ENCODE data around the gene TIAM2. TPM values are rescaled to one million over a fixed set of nuclear protein-coding genes. Genes with fewer than 3 reads are reported as not detected.
A peak's percentile ranks its signal among the peaks of the same experiment; 100 is the strongest.

Gene TIAM2
- total RNA-seq, 2 donors from 2014 or later, result 2.6 to 5.5 TPM

DNA sequence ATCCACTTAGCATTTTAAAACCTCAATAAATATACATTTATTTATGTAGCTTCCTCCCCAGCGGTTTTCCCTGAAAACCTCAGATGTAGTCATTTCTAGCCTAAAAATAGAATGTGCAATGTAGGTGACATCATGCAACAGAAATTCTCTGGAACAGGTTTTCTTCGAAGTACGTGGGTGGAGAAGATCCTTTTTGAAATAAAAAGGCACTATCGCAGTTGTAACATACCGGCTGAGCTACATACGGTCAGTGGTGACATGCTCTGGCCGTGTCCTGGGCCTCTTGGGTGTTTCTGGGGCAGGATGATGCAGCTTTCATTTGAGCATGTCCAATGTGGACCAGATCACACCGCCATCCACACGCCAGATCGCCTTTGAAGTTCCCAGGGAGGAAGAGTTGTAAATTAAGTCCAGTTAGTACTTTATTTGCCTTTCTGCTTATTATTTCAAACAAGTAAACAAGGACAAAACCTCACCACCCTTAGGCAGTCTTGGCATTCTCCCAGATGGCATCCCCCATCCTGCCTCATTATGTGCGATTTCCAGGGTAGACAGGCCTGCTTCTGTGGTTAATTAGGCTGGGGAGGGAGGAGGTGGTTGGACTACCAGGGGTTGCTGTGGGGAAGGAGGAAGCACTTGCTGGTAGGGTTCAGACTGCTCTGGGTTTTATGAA is 159.2 kb downstream of the TIAM2 start:
- Mint-ChIP-seq H3K36me3 (ENCODE audit: low read depth) (peaks cover 2% of the 10 kb centered on the region), H3K27me3 (peaks cover 6% of the 10 kb centered on the region), H3K4me1 (peaks cover 34% of the 10 kb centered on the region), H3K4me3 (peak overlapping the region; percentile 52), H3K27ac (peak overlapping the region; percentile 78)
- H3K9me3 ChIP-seq (ENCODE audit: control insufficient read depth, low read length, poor library complexity, severe bottlenecking), result no peaks in the 10 kb centered on the region
- DNase-seq, result no peak
- ATAC-seq, result no peak

DNA sequence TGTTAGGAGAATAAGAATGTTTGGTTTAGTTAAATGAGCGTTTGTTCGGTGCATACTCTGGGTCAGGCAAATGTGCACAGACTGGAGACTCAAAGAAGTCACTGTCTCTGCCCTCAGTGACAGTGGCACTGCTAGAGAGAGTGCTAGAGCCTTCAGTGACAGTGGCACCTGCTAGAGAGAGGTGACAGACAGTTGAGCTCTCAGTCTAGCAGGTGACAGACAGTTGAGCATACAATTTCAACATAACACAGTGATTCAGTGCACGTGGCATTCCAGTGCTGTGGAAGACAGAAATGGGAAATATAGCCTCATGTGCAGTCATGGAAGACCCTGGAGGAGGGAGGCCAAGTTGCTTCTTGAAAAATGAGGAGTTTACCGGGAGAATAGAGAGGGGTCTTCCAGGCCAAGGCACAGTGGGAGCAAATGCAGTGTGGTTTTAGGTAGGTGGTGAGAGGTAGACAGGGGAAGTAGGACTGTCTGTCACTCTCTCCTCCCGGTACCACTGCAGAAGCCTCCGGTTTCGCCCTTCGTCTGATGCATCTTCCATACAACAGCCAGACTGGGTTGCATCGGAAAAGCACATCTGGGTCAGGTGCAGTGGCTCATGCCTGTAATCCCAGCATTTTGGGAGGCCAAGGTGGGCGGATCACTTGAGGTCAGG is 160.8 kb downstream of the TIAM2 start:
- no peak overlapping the region for H3K27ac Mint-ChIP-seq
- peaks cover 29% of the 10 kb centered on the region for H3K4me1 Mint-ChIP-seq
- no peak overlapping the region for H3K4me3 Mint-ChIP-seq
- peaks cover 6% of the 10 kb centered on the region for H3K27me3 Mint-ChIP-seq
- H3K9me3 ChIP-seq (ENCODE audit: control insufficient read depth, low read length, poor library complexity, severe bottlenecking), result no peaks in the 10 kb centered on the region
- no peak for DNase-seq
- ATAC-seq, result no peak
- H3K36me3 Mint-ChIP-seq (ENCODE audit: low read depth), result peaks cover 2% of the 10 kb centered on the region

DNA sequence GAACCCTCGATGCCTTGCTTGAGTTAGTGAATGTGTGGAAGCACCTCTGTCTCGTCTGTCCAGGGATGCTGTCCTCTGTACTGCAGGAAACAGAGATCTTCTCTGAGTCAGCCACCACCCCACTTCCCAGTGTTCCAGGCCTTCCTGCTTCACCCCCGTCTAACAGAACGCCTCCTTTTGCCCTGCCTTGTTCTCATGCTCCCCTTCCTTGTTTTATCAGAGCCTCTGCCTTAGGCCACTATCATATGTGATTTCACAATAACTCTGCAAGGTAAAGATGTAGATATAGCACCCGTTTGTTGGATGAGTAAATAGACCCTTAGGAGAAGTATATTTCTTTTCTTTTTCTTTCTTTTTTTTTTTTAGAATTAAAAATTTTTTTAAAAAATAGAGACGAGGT is 162.0 kb downstream of the TIAM2 start:
- ATAC-seq (no peak), DNase-seq (no peak)
- no peak overlapping the region for H3K27ac Mint-ChIP-seq
- H3K4me1 Mint-ChIP-seq, result peaks cover 29% of the 10 kb centered on the region
- no peak overlapping the region for H3K4me3 Mint-ChIP-seq
- peaks cover 2% of the 10 kb centered on the region for H3K36me3 Mint-ChIP-seq (ENCODE audit: low read depth)
- no peaks in the 10 kb centered on the region for H3K9me3 ChIP-seq (ENCODE audit: control insufficient read depth, low read length, poor library complexity, severe bottlenecking)
- H3K27me3 Mint-ChIP-seq, result peaks cover 6% of the 10 kb centered on the region

DNA sequence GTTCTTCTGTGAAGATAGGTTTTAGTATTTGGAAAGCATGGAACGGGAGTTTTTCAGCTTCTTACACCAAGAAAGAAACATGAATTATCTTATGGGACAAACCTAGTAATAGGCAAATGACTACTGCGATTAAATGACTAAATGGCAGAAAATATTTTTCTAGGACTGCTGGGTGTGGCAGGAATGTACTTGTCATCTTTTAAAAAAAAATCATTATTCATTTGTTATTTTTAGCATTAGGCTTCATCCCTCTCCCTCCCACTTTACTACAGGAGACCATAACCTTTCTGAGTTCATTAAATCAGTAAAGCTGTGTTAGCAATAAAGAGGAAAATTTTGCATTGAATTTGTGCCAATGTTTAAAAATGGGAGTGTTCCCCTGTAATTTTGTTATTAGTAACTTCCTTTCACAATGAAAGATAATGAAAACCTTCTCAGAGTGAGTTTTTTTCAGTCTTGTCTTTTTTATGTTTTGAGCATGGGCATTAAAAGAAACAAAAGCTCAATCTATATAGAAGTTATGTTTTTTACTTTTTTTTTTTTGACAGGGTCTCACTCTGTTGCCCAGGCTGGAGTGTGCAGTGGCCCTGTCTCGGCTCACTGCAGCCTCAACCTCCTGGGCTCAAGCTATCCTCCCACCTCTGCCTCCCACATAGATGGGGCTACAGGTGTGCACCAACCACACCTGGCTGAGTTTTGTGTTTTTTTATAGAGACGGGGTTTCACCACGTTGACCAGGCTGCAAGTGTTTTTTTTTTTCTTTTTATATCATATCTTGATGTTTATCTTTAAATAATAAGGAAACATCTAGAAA is 163.1 kb downstream of the TIAM2 start:
- ATAC-seq, result no peak
- Mint-ChIP-seq H3K4me3 (no peak overlapping the region), H3K36me3 (ENCODE audit: low read depth) (peaks cover 2% of the 10 kb centered on the region), H3K27ac (no peak overlapping the region), H3K27me3 (peaks cover 6% of the 10 kb centered on the region), H3K4me1 (peaks cover 26% of the 10 kb centered on the region)
- DNase-seq, result no peak
- no peaks in the 10 kb centered on the region for H3K9me3 ChIP-seq (ENCODE audit: control insufficient read depth, low read length, poor library complexity, severe bottlenecking)

DNA sequence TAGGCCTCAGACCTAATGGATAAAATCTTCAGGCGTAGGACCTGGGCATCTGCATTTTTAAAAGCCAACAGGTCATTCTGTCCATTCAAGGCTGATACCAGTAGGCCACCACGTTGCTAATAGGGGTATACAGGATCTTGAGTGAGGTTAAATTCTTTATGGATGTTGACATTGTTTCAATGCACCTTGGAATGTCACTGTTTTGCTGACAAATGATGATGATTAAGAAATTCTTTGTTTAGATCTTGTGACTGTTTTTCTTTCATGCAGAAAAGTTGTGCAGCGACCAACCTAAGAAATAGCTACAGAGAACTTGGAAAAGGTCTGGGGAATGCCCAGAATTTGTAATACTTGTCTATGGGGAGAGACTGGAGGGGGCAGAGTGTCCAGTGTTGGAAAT is 167.6 kb downstream of the TIAM2 start:
- DNase-seq (no peak), ATAC-seq (no peak)
- no peak overlapping the region for H3K27ac Mint-ChIP-seq
- H3K9me3 ChIP-seq (ENCODE audit: control insufficient read depth, low read length, poor library complexity, severe bottlenecking), result no peaks in the 10 kb centered on the region
- no peaks in the 10 kb centered on the region for H3K27me3 Mint-ChIP-seq
- no peaks in the 10 kb centered on the region for H3K4me1 Mint-ChIP-seq
- no peak overlapping the region for H3K4me3 Mint-ChIP-seq
- no peaks in the 10 kb centered on the region for H3K36me3 Mint-ChIP-seq (ENCODE audit: low read depth)

DNA sequence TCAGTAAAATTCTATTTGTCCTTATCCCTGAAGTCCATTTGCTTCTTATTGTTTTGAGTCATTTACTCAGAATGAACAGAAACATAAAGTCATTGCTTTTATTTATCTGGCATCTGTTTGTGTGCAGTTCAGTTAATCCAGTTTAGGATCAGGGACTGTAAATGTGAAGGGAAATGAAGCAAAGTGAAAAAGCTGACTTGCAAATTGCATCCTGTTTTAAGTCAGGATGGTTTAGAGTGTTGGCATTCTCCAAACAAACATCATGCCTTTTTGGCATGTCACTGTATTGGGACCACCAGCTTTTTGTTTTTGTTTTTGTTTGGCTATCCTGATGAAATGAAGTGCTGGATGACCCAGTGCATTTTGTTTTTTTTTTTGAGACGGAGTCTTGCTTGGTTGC is 168.5 kb downstream of the TIAM2 start:
- H3K4me1 Mint-ChIP-seq, result no peaks in the 10 kb centered on the region
- ATAC-seq, result no peak

DNA sequence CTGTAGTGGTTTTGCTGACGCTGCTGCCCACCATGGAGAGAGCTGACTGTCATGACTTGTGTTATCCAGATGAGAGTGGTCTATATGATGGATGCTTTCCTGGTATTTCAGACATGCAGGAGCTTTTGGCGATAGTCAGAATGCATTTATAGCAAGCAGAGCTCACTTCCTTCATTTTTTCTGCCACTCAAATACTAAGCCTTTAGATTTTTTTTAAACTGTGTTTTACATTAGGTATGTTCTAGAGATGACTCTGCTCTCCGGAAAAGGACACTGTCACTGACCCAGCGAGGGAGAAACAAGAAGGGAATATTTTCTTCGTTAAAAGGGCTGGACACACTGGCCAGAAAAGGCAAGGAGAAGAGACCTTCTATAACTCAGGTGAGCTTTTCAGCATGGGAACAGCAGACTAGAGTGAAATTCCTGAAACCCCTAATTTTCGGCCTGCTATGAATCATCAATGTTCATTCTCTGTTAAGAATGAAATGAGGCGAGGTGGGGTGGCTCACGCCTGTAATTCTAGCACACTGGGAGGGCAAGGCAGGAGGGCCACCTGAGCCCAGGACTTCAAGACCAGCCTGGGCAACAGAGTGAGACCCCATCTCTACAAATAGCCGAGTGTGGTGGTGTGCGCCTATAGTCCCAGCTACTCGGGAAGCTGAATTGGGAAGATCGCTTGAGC is 170.1 kb downstream of the TIAM2 start:
- H3K9me3 ChIP-seq (ENCODE audit: control insufficient read depth, low read length, poor library complexity, severe bottlenecking), result no peaks in the 10 kb centered on the region
- no peak for ATAC-seq
- Mint-ChIP-seq H3K27ac (no peak overlapping the region), H3K4me3 (no peak overlapping the region), H3K4me1 (no peaks in the 10 kb centered on the region), H3K36me3 (ENCODE audit: low read depth) (no peaks in the 10 kb centered on the region), H3K27me3 (no peaks in the 10 kb centered on the region)
- DNase-seq, result no peak

More for the DNA sequence above, 168.5 kb downstream of the TIAM2 start:
- no peak overlapping the region for H3K4me3 Mint-ChIP-seq
- no peaks in the 10 kb centered on the region for H3K9me3 ChIP-seq (ENCODE audit: control insufficient read depth, low read length, poor library complexity, severe bottlenecking)
- H3K36me3 Mint-ChIP-seq (ENCODE audit: low read depth), result no peaks in the 10 kb centered on the region
- no peaks in the 10 kb centered on the region for H3K27me3 Mint-ChIP-seq
- DNase-seq, result no peak
- H3K27ac Mint-ChIP-seq, result no peak overlapping the region

DNA sequence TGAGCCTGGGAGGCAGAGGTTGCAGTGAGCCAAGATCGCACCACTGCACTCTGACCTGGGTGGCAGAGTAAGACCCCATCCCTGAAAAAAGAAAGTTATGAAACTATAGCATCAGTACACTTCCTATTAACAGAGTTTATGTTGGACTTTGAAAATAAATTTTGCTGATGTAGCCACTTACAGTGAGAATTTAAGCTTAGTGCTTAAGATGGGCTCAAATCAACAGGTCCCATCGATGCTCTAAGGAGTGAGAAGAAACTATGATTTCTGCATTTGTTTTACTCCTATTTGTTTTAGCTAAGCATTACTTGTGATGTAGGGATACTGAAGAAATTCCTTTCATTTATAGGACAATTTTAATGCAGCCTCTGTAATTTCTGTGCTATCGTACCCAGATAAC is 175.4 kb downstream of the TIAM2 start:
- Mint-ChIP-seq H3K27ac (peak overlapping the region; percentile 95), H3K27me3 (no peaks in the 10 kb centered on the region), H3K4me1 (peaks cover 22% of the 10 kb centered on the region), H3K36me3 (ENCODE audit: low read depth) (no peaks in the 10 kb centered on the region), H3K4me3 (no peak overlapping the region)
- no peaks in the 10 kb centered on the region for H3K9me3 ChIP-seq (ENCODE audit: control insufficient read depth, low read length, poor library complexity, severe bottlenecking)
- DNase-seq (no peak), ATAC-seq (no peak)

DNA sequence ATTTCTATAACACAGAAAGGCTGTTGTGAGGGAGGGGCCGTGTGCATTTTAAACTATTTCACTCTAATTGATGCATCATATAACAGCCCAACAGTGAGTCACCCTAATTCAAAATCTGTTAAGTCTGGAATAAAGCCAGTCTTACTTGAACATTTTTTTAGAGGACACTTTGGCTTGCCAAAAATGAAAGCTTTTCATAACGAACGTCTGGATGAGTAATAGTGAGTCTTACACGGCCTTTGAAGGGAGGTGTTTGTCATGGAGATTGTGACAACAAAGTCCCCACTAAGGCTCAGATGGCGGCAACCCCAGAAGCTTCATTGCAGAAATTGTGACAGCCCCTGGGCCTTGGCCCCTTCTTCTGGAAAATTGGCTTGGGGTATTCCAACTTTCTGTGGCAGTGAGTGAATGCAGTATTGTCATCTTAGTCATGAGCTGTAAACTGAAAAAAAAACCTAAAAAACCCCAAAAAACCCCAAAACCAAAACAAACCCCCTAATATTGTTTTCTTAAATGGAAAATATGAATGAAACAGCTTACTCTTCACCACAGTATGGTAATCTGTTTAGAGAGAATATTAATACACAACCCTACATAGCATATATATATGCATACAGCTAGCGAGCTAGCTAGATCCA is 176.1 kb downstream of the TIAM2 start:
- DNase-seq, result peak; percentile 22 to 70 (median 42)
- Mint-ChIP-seq H3K27ac (peak overlapping the region; percentile 95), H3K36me3 (ENCODE audit: low read depth) (no peaks in the 10 kb centered on the region), H3K27me3 (no peaks in the 10 kb centered on the region), H3K4me3 (peak overlapping the region; percentile 82), H3K4me1 (peaks cover 22% of the 10 kb centered on the region)
- peak; percentile 90 for ATAC-seq
- H3K9me3 ChIP-seq (ENCODE audit: control insufficient read depth, low read length, poor library complexity, severe bottlenecking), result no peaks in the 10 kb centered on the region

DNA sequence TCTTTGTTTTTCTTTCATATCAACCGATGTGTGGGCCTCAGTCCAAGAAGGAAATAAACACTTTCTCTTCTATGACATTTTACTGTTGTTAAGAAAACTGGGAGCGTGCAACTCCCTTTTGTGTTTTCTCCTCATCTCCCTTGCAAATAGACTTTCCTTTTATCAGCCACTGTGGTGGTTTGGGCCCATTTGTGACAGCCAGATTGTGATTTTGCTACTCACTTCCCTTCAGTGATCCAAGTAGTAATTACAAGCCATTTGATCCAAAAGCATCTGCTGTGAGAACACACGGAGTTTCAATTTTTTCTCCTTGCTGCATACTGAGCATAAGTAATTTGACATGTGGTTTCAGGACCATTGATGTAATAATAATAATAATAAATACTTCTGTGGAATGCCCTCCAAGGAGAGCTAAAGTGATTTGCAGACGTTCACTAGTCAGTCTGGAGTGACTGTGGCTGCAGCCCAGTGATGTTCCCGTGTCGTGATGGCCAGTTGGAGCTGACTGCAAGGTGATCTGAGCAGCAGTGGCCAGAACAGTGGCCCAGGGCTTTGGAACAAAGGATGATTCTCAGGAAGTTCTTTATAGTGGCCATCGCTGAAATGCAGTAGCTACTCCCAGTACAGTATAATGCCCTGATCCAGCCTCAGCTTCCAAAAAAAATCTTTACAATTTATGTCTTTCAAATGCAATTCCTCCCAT is 176.8 kb downstream of the TIAM2 start:
- H3K27ac Mint-ChIP-seq, result peak overlapping the region; percentile 95
- peak overlapping the region; percentile 82 for H3K4me3 Mint-ChIP-seq
- DNase-seq (no peak), ATAC-seq (no peak)
- no peaks in the 10 kb centered on the region for H3K9me3 ChIP-seq (ENCODE audit: control insufficient read depth, low read length, poor library complexity, severe bottlenecking)
- H3K4me1 Mint-ChIP-seq, result peaks cover 22% of the 10 kb centered on the region
- no peaks in the 10 kb centered on the region for H3K27me3 Mint-ChIP-seq
- no peaks in the 10 kb centered on the region for H3K36me3 Mint-ChIP-seq (ENCODE audit: low read depth)

DNA sequence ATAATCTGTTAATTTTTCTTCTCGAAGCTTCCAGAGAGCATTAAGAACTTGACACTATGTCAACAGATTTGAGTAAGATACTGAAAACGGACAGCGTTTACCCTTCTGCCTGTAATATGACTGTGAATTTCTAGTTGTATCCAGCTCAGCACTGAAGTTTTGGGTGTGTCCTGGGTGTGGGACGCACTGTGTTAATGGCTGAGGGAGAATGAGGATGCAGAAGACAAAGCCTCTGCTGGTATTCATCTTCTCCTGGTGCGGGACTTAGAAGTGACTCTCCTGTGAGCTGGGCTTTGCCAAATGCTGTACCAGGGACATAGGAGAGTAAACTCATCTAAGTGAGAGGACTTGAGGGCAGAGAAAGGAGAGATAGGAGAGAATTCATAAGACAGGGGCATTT is 178.4 kb downstream of the TIAM2 start:
- ATAC-seq, result no peak
- no peak overlapping the region for H3K4me3 Mint-ChIP-seq
- H3K36me3 Mint-ChIP-seq (ENCODE audit: low read depth), result no peaks in the 10 kb centered on the region
- no peaks in the 10 kb centered on the region for H3K9me3 ChIP-seq (ENCODE audit: control insufficient read depth, low read length, poor library complexity, severe bottlenecking)
- H3K4me1 Mint-ChIP-seq, result peaks cover 22% of the 10 kb centered on the region
- H3K27ac Mint-ChIP-seq, result peak overlapping the region; percentile 43
- DNase-seq, result no peak
- no peaks in the 10 kb centered on the region for H3K27me3 Mint-ChIP-seq

DNA sequence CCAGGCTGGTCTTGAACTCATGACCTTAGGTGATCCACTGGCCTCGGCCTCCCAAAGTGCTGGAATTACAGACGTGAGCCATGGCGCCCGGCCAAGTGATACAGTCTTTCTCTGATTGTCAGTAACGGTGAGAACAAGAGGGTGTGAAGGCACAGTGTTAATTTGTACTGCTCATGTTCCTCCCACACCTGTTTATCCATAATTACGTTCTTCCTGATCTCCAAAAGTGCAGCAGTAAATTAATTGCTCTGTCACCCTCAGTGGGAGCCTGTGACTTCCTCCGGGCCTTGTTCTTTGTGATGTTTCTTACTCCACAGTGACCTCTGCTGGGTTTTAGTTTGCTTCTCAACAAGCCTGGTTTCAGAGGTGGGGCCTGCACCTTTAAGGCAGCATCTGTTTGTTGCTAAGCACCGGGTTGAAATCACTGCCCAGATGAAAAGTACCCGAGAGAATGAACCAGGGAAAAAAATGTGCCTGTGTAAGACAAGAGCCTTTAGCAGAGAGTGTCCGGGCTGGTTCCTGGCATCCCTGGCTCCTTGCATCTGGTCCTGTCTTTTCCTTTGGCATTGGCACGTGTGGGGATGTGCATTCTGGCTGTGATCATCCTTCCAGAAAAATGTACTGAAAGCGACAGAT is 179.6 kb downstream of the TIAM2 start:
- Mint-ChIP-seq H3K36me3 (ENCODE audit: low read depth) (no peaks in the 10 kb centered on the region), H3K27ac (peak overlapping the region; percentile 43), H3K27me3 (no peaks in the 10 kb centered on the region), H3K4me3 (no peak overlapping the region), H3K4me1 (peaks cover 22% of the 10 kb centered on the region)
- H3K9me3 ChIP-seq (ENCODE audit: control insufficient read depth, low read length, poor library complexity, severe bottlenecking), result no peaks in the 10 kb centered on the region
- peak; percentile 68 for ATAC-seq
- DNase-seq, result peak; percentile 17 to 47 (median 26)

Data from T-helper 17 cell (primary cell).